Stimulated activated naive CD4-positive, alpha-beta T cell (primary cell): ENCODE results near the gene MICU1.
"Not testable (repeated sequence)": the region's sequence is repeated elsewhere in the genome, so short reads cannot be mapped to it uniquely, and the experiment has no call there.

ENCODE experiments used
- DNase-seq, 6 experiments: peaks; one replicate each; lab custom pipeline; 2025; lab: John Stamatoyannopoulos, UW

MICU1 gene

GRCh38 chr10:72503694-72504438 lies 122.0 kb downstream of the MICU1 start:
- DNase-seq, result no peak

- DNase-seq, result no peak
Observed at GRCh38 chr10:72503241-72503640, 122.6 kb downstream of the MICU1 start.

- no peak for DNase-seq
Observed at GRCh38 chr10:72502581-72502980, 123.3 kb downstream of the MICU1 start.

- DNase-seq, result no peak
Observed at GRCh38 chr10:72499701-72500100, 126.2 kb downstream of the MICU1 start.

- DNase-seq, result no peak
Observed at GRCh38 chr10:72490951-72491350, 134.9 kb downstream of the MICU1 start.

- no peak for DNase-seq
Observed at GRCh38 chr10:72487521-72487920, 138.4 kb downstream of the MICU1 start.

- DNase-seq, result no peak
Observed at GRCh38 chr10:72487116-72487515, 138.8 kb downstream of the MICU1 start.

GRCh38 chr10:72485701-72486100 lies 140.2 kb downstream of the MICU1 start:
- no peak for DNase-seq

- DNase-seq, result no peak
Observed at GRCh38 chr10:72484521-72484920, 141.4 kb downstream of the MICU1 start.

GRCh38 chr10:72483471-72483870 lies 142.4 kb downstream of the MICU1 start:
- DNase-seq, result no peak

- DNase-seq, result no peak
Observed at GRCh38 chr10:72480861-72481260, 145.0 kb downstream of the MICU1 start.

GRCh38 chr10:72477463-72477862 lies 148.4 kb downstream of the MICU1 start:
- no peak for DNase-seq

- DNase-seq, result no peak
Observed at GRCh38 chr10:72472306-72472705, 153.6 kb downstream of the MICU1 start.

GRCh38 chr10:72470666-72471065 lies 155.2 kb downstream of the MICU1 start:
- DNase-seq, result no peak

GRCh38 chr10:72467064-72467463 lies 158.8 kb downstream of the MICU1 start:
- not testable (repeated sequence) for DNase-seq

GRCh38 chr10:72466018-72466417 lies 159.9 kb downstream of the MICU1 start:
- no peak for DNase-seq

- DNase-seq, result no peak
Observed at GRCh38 chr10:72464438-72464837, 161.4 kb downstream of the MICU1 start.

GRCh38 chr10:72462261-72462660 lies 163.6 kb downstream of the MICU1 start:
- DNase-seq, result no peak

GRCh38 chr10:72461085-72461484 lies 164.8 kb downstream of the MICU1 start:
- no peak for DNase-seq

- no peak for DNase-seq
Observed at GRCh38 chr10:72460284-72460876, 165.5 kb downstream of the MICU1 start.

- DNase-seq, result no peak
Observed at GRCh38 chr10:72459301-72459700, 166.6 kb downstream of the MICU1 start.

- DNase-seq, result no peak
Observed at GRCh38 chr10:72455889-72456595, 169.8 kb downstream of the MICU1 start.

- DNase-seq, result no peak
Observed at GRCh38 chr10:72449941-72450441, 175.9 kb downstream of the MICU1 start.
